ENCODE measurements around the gene MRPS23.

Gene MRPS23

GRCh38 chr17:57866319-57866718, 16.5 kb upstream of the MRPS23 start:
- TF ChIP-seq, protein P1, sequence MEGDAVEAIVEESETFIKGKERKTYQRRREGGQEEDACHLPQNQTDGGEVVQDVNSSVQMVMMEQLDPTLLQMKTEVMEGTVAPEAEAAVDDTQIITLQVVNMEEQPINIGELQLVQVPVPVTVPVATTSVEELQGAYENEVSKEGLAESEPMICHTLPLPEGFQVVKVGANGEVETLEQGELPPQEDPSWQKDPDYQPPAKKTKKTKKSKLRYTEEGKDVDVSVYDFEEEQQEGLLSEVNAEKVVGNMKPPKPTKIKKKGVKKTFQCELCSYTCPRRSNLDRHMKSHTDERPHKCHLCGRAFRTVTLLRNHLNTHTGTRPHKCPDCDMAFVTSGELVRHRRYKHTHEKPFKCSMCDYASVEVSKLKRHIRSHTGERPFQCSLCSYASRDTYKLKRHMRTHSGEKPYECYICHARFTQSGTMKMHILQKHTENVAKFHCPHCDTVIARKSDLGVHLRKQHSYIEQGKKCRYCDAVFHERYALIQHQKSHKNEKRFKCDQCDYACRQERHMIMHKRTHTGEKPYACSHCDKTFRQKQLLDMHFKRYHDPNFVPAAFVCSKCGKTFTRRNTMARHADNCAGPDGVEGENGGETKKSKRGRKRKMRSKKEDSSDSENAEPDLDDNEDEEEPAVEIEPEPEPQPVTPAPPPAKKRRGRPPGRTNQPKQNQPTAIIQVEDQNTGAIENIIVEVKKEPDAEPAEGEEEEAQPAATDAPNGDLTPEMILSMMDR (IDR thresholded peaks at IDR 0.05; ENCODE audit: control insufficient read depth, insufficient read depth, low read depth, low read length, missing control alignments) = no peak
- no peak overlapping the region for H3K4me3 ChIP-seq (ENCODE audit: control insufficient read depth, low read depth, low read length)
- DNase-seq (ENCODE audit: low read depth) = no peak

GRCh38 chr17:57864273-57864672, 14.4 kb upstream of the MRPS23 start:
- TF ChIP-seq, protein P1 (IDR thresholded peaks at IDR 0.05; ENCODE audit: control insufficient read depth, insufficient read depth, low read depth, low read length, missing control alignments) = no peak
- DNase-seq (ENCODE audit: low read depth) = no peak
- no peak overlapping the region for H3K4me3 ChIP-seq (ENCODE audit: control insufficient read depth, low read depth, low read length)

DNA sequence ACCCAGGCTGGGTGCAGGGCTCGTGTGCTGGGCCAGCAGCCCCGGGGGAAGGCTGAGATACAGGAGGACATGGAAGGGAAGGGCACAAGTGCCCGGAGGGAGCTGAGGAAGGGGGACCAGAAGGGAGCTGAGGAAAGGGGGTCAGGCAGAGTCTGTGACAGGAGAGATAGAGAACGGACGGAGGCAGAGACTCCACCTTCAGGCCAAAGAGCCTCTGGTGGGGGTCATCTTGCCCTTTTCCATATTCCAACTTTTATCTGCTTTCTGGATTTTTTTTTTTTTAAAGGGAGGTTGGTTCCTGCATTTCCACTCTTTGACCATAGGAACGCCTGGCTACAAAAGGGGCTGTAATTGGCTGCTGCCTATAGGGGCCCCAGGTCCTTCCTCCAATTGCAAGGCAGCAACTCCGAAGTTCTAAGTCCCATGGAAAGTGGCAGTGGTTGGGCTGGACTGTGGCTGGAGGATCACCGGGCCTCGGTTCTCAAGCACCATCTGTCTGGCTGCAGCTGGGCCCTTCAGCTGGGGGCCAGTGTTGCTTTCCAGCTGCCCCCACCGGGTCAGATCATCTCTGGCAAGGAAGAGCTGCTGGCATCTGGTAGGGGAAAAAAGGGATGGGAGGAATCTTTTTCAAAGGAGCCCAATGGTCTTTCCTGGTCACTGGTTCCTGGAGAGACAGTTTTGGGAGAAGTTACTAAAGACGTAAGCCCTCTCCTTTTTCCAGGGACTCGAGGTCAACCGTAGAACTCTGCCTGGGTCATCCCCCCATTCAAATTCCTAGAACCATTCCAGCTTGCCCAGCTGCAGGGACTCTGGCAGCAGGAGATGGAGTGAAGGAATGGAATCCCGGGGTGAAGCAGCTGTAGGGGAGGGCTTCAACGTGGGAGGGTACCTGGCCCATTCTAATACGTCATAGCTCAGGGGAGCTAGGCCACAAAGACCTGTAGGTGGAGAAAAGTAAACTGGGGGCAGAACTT, 13.1 kb upstream of the MRPS23 start:
- DNase-seq (ENCODE audit: low read depth) = no peak
- TF ChIP-seq, protein P1 (IDR thresholded peaks at IDR 0.05; ENCODE audit: control insufficient read depth, insufficient read depth, low read depth, low read length, missing control alignments) = no peak
- H3K4me3 ChIP-seq (ENCODE audit: control insufficient read depth, low read depth, low read length) = no peak overlapping the region

GRCh38 chr17:57861790-57862693, 12.2 kb upstream of the MRPS23 start:
- H3K4me3 ChIP-seq (ENCODE audit: control insufficient read depth, low read depth, low read length) = peak overlapping the region; percentile 47
- no peak for DNase-seq (ENCODE audit: low read depth)
- TF ChIP-seq, protein P1 (IDR thresholded peaks at IDR 0.05; ENCODE audit: control insufficient read depth, insufficient read depth, low read depth, low read length, missing control alignments) = no peak

GRCh38 chr17:57861000-57861789, 11.4 kb upstream of the MRPS23 start:
- TF ChIP-seq, protein P1 (IDR thresholded peaks at IDR 0.05; ENCODE audit: control insufficient read depth, insufficient read depth, low read depth, low read length, missing control alignments) = no peak
- H3K4me3 ChIP-seq (ENCODE audit: control insufficient read depth, low read depth, low read length) = peak overlapping the region; percentile 47
- no peak for DNase-seq (ENCODE audit: low read depth)

All from AG09309 (cell line).